Right ventricle myocardium superior (tissue), 1 donor: ENCODE data around the gene PPCDC. TPM values are rescaled to one million over a fixed set of nuclear protein-coding genes. Genes with fewer than 3 reads are reported as not detected.

Experiments
- ATAC-seq: fragments of 200-7000 bp; cut with Tn5 transposase; one replicate; pipeline ENCODE4 v1.9.1; 2020; ENCODE audit warnings: mild to moderate bottlenecking; ENCODE audit not compliant: poor library complexity
- DNase-seq: peaks from one replicate; pipeline ENCODE4 v3.0.0-alpha.2; 2020
- intact Hi-C: fragments of 100-400 bp; cut with DNase I; formaldehyde crosslinking; loops from one replicate; pipeline ENCODE4 v1.11.2; 2022
- total RNA-seq: library from RNA; stranded (reverse); fragmentation: NEBNext Ultra II Directional; extraction: Animal tissue kit (Norgen Biotek cat#: 25700); gene quantifications from one replicate; pipeline ENCODE4 v1.2.1, GENCODE V29; 2021
- donor health status: DM: no; HTN: yes; CAD: no; lungs with severe emphysema.

Gene PPCDC
- total RNA-seq, 1 donor from 2014 or later: 5.5 TPM

- no peak for DNase-seq
- intact Hi-C loops: no loop called here
- ATAC-seq: no peak
Observed at GRCh38 chr15:75036212-75036616, 12.8 kb downstream of the PPCDC start.

- intact Hi-C loops: no loop called here
- ATAC-seq (no peak), DNase-seq (no peak)
Observed at GRCh38 chr15:75037685-75038084, 14.3 kb downstream of the PPCDC start.

GRCh38 chr15:75038231-75038630 lies 14.8 kb downstream of the PPCDC start:
- DNase-seq: no peak
- intact Hi-C loops: no loop called here
- ATAC-seq: no peak

- DNase-seq (peak; percentile 92), ATAC-seq (peak; percentile 71)
- intact Hi-C loops: loop anchor here (1.0 kb wide), 1 partner anchor 161 kb away; no protein-coding TSS in a partner anchor
Observed at GRCh38 chr15:75042730-75043508, 19.5 kb downstream of the PPCDC start.

GRCh38 chr15:75043509-75044257 lies 20.3 kb downstream of the PPCDC start:
- intact Hi-C loops: loop anchor here (1.0 kb wide), 1 partner anchor 161 kb away; no protein-coding TSS in a partner anchor

GRCh38 chr15:75044258-75044878 lies 21.0 kb downstream of the PPCDC start:
- ATAC-seq (no peak), DNase-seq (no peak)
- intact Hi-C loops: no loop called here

More at GRCh38 chr15:75043509-75044257, 20.3 kb downstream of the PPCDC start:
- peak; percentile 98 for DNase-seq
- peak; percentile 93 for ATAC-seq

- intact Hi-C loops: no loop called here
- no peak for ATAC-seq
- no peak for DNase-seq
Observed at GRCh38 chr15:75045332-75046015, 22.1 kb downstream of the PPCDC start.

- intact Hi-C loops: no loop called here
Observed at GRCh38 chr15:75048394-75048793, 25.0 kb downstream of the PPCDC start.

GRCh38 chr15:75049392-75049791 lies 26.0 kb downstream of the PPCDC start:
- ATAC-seq (peak; percentile 64), DNase-seq (peak; percentile 86)
- intact Hi-C loops: no loop called here

More at GRCh38 chr15:75048394-75048793, 25.0 kb downstream of the PPCDC start:
- no peak for DNase-seq
- no peak for ATAC-seq

- intact Hi-C loops: no loop called here
- peak; percentile 9 for ATAC-seq
- DNase-seq: no peak
Observed at GRCh38 chr15:75050283-75050682, 26.9 kb downstream of the PPCDC start.

GRCh38 chr15:75051191-75051608 lies 27.8 kb downstream of the PPCDC start:
- no peak for DNase-seq
- ATAC-seq: no peak

GRCh38 chr15:75051711-75052110 lies 28.3 kb downstream of the PPCDC start:
- ATAC-seq: no peak
- intact Hi-C loops: no loop called here
- DNase-seq: no peak

More at GRCh38 chr15:75051191-75051608, 27.8 kb downstream of the PPCDC start:
- intact Hi-C loops: no loop called here

- ATAC-seq: no peak
- intact Hi-C loops: no loop called here
- DNase-seq: no peak
Observed at GRCh38 chr15:75052972-75053747, 29.8 kb downstream of the PPCDC start.

- intact Hi-C loops: no loop called here
- DNase-seq (no peak), ATAC-seq (no peak)
Observed at GRCh38 chr15:75053748-75054125, 30.3 kb downstream of the PPCDC start.

GRCh38 chr15:75054172-75054897 lies 30.9 kb downstream of the PPCDC start:
- ATAC-seq: no peak
- intact Hi-C loops: no loop called here
- no peak for DNase-seq

GRCh38 chr15:75056036-75056435 lies 32.6 kb downstream of the PPCDC start:
- DNase-seq: no peak
- no peak for ATAC-seq
- intact Hi-C loops: no loop called here

- intact Hi-C loops: no loop called here
- no peak for DNase-seq
- no peak for ATAC-seq
Observed at GRCh38 chr15:75058127-75058905, 34.9 kb downstream of the PPCDC start.
